SK-N-SH treated with all-trans-retinoic acid at 6 μM for 48 hours (cell line): ENCODE measurements around the gene TMEM184A.

Experiments used
- CREB5 ChIP-seq: fragments of 250-450 bp; sonication (Bioruptor Pico); IDR thresholded peaks from 2 replicates; pipeline ENCODE4 v1.5.1; 2020; ENCODE audit warnings: low read depth, mild to moderate bottlenecking, moderate library complexity
- ISL1 ChIP-seq: fragments of 250-450 bp; sonication (Bioruptor Pico); IDR thresholded peaks from 2 replicates; pipeline ENCODE4 v2.1.2; 2022; ENCODE audit warnings: mild to moderate bottlenecking, moderate library complexity
- SNAI2 ChIP-seq: fragments of 250-450 bp; sonication (Bioruptor Pico); IDR thresholded peaks from 2 replicates; pipeline ENCODE4 v1.5.0; 2020; ENCODE audit warnings: mild to moderate bottlenecking, moderate library complexity

GRCh38 chr7:1588978-1589377 lies 33.0 kb upstream of the TMEM184A start:
- TF ChIP-seq CREB5 (CRISPR knock-in tag) (no peak), SNAI2 (CRISPR knock-in tag) (no peak), ISL1 (CRISPR knock-in tag) (no peak)
